ENCODE measurements around the gene PYGL. TPM values are rescaled to one million over a fixed set of nuclear protein-coding genes. Genes with fewer than 3 reads are reported as not detected.
"Not testable (repeated sequence)": the region's sequence is repeated elsewhere in the genome, so short reads cannot be mapped to it uniquely, and the experiment has no call there.

Gene PYGL
- total RNA-seq, 1 donor: 123 TPM

DNA sequence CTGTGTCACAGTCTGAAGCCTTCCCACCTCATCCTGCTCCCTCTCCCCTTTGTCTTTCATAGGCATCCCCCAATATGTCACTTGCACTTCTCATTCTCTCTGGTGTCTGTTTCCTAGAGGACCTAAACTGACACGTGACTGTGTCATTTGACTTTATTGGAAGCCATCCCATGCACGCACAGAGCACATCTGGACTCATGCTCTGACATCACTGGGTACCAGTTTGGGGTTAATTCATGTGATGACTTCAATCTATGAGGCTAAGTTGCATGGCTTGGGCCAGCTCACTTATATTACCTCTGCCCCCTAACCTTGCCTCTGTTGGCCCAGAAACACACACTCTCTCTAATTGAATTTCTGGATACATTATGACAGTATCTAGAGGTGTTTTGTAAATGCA, 21.5 kb downstream of the PYGL start:
- Histone ChIP-seq H3K79me2 (ENCODE audit: insufficient read depth, low read length) (no peaks in the 10 kb centered on the region), H3K4me2 (ENCODE audit: insufficient read depth, low read length) (no peak overlapping the region), H3K4me3 (ENCODE audit: insufficient read depth, low read length) (no peak overlapping the region), H3K27me3 (ENCODE audit: insufficient read depth, low read length) (no peaks in the 10 kb centered on the region), H3K36me3 (ENCODE audit: insufficient read depth, low read length) (peaks cover 64% of the 10 kb centered on the region), H3K4me1 (ENCODE audit: insufficient read depth, low read length) (peaks cover 21% of the 10 kb centered on the region), H3K9me3 (ENCODE audit: low read depth, low read length) (no peaks in the 10 kb centered on the region), H4K20me1 (ENCODE audit: insufficient read depth, low read length) (no peaks in the 10 kb centered on the region), H2AFZ (ENCODE audit: low read length) (no peak overlapping the region), H3K27ac (ENCODE audit: low read depth, low read length) (no peak overlapping the region)
- DNase-seq (ENCODE audit: insufficient read length, low spot score, missing footprints): no peak
- TF ChIP-seq, protein P1, sequence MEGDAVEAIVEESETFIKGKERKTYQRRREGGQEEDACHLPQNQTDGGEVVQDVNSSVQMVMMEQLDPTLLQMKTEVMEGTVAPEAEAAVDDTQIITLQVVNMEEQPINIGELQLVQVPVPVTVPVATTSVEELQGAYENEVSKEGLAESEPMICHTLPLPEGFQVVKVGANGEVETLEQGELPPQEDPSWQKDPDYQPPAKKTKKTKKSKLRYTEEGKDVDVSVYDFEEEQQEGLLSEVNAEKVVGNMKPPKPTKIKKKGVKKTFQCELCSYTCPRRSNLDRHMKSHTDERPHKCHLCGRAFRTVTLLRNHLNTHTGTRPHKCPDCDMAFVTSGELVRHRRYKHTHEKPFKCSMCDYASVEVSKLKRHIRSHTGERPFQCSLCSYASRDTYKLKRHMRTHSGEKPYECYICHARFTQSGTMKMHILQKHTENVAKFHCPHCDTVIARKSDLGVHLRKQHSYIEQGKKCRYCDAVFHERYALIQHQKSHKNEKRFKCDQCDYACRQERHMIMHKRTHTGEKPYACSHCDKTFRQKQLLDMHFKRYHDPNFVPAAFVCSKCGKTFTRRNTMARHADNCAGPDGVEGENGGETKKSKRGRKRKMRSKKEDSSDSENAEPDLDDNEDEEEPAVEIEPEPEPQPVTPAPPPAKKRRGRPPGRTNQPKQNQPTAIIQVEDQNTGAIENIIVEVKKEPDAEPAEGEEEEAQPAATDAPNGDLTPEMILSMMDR (IDR thresholded peaks at IDR 0.05; ENCODE audit: extremely low read depth, low read depth, low read length): no peak

DNA sequence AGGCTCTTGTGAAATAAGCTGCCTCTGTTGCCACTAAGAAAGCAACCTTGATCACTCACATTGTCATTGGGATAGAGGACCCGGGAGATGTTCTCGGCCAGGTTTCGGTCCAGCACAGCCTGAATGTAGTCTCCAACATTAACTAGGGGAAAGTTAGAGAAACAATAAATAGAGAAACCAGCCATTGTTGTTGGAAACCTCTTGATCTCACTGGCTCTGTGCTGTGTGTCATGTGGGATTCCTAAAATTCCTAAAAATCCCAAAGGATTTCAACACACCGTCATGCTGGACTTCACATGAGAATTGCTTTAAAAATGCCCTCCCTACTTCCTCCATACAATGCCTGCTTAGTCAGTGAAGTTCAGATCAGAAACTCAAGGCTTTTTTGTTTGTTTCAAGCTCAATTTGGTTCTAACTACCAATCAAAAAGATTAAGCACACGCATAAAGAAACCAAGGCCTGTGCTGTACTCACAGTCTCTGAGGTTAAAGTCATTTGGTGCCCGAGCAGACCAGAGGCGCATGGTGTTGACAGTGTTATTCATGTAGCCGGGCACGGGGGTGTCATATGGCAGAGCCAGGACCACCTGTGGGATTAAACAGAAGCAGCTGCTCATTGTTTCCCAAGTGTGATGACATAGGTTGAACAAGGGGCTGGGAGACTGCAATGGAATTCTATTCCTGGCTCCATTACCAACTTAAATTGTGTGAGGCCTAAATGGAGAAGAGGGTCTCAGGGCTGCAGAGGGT, 23.6 kb downstream of the PYGL start:
- no peak overlapping the region for H3K4me3 ChIP-seq (ENCODE audit: insufficient read depth, low read length)
- H3K9me3 ChIP-seq (ENCODE audit: low read depth, low read length): no peaks in the 10 kb centered on the region
- H3K4me1 ChIP-seq (ENCODE audit: insufficient read depth, low read length): peaks cover 15% of the 10 kb centered on the region
- peak overlapping the region; percentile 88 for H3K27ac ChIP-seq (ENCODE audit: low read depth, low read length)
- H3K36me3 ChIP-seq (ENCODE audit: insufficient read depth, low read length): peaks cover 80% of the 10 kb centered on the region
- H3K79me2 ChIP-seq (ENCODE audit: insufficient read depth, low read length): no peaks in the 10 kb centered on the region
- no peaks in the 10 kb centered on the region for H4K20me1 ChIP-seq (ENCODE audit: insufficient read depth, low read length)
- H2AFZ ChIP-seq (ENCODE audit: low read length): peak overlapping the region; percentile 59
- H3K4me2 ChIP-seq (ENCODE audit: insufficient read depth, low read length): peak overlapping the region; percentile 13
- TF ChIP-seq, protein P1 (IDR thresholded peaks at IDR 0.05; ENCODE audit: extremely low read depth, low read depth, low read length): no peak
- H3K27me3 ChIP-seq (ENCODE audit: insufficient read depth, low read length): no peaks in the 10 kb centered on the region
- DNase-seq (ENCODE audit: insufficient read length, low spot score, missing footprints): peak; percentile 87

DNA sequence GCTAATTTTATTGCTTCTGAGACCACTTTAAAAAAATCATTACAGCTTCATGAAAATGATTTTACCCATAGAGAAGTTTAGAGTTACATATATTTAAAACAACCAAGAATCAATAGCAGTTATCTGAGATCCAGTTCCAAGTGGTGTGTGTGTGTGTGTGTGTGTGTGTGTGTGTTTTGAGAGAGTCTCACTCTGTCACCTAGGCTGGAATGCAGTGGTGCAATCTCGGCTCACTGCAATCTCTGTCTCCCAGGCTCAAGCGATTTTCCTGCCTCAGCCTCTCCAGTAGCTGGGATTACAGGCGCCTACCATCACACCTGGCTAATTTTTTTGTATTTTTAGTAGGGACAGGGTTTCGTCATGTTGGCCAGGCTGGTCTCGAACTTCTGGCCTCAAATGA, 24.8 kb downstream of the PYGL start:
- H3K4me2 ChIP-seq (ENCODE audit: insufficient read depth, low read length); H3K79me2 ChIP-seq (ENCODE audit: insufficient read depth, low read length); DNase-seq (ENCODE audit: insufficient read length, low spot score, missing footprints); H3K27me3 ChIP-seq (ENCODE audit: insufficient read depth, low read length); H2AFZ ChIP-seq (ENCODE audit: low read length); H3K9me3 ChIP-seq (ENCODE audit: low read depth, low read length); H3K4me3 ChIP-seq (ENCODE audit: insufficient read depth, low read length); H4K20me1 ChIP-seq (ENCODE audit: insufficient read depth, low read length): not testable (repeated sequence)
- H3K27ac ChIP-seq (ENCODE audit: low read depth, low read length): peak overlapping the region; percentile 88
- peaks cover 15% of the 10 kb centered on the region for H3K4me1 ChIP-seq (ENCODE audit: insufficient read depth, low read length)
- peaks cover 81% of the 10 kb centered on the region for H3K36me3 ChIP-seq (ENCODE audit: insufficient read depth, low read length)

DNA sequence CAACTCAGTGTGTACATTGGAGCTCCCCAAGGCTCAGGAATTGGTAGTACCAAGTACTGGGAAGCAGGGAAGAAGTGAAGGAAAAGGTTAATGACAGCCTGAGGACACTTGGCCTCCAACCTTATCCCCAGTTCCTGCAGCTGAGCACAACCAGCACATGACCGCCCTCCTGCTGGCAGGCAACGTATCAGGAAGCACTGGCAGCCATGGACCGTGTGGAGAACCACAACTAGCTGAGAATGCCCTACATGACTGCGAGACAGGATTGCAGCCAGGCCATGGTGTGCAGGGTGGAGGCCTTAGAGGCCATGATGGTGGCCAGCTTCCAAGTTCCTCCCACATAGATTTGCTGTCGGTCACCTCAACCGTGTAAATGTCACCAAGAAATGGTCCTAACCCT, 26.8 kb downstream of the PYGL start:
- H4K20me1 ChIP-seq (ENCODE audit: insufficient read depth, low read length): no peaks in the 10 kb centered on the region
- no peak overlapping the region for H2AFZ ChIP-seq (ENCODE audit: low read length)
- TF ChIP-seq, protein P1 (IDR thresholded peaks at IDR 0.05; ENCODE audit: extremely low read depth, low read depth, low read length): no peak
- H3K4me3 ChIP-seq (ENCODE audit: insufficient read depth, low read length): no peak overlapping the region
- H3K27me3 ChIP-seq (ENCODE audit: insufficient read depth, low read length): no peaks in the 10 kb centered on the region
- no peaks in the 10 kb centered on the region for H3K79me2 ChIP-seq (ENCODE audit: insufficient read depth, low read length)
- no peaks in the 10 kb centered on the region for H3K9me3 ChIP-seq (ENCODE audit: low read depth, low read length)
- H3K27ac ChIP-seq (ENCODE audit: low read depth, low read length): no peak overlapping the region
- H3K4me1 ChIP-seq (ENCODE audit: insufficient read depth, low read length): peaks cover 15% of the 10 kb centered on the region
- peaks cover 74% of the 10 kb centered on the region for H3K36me3 ChIP-seq (ENCODE audit: insufficient read depth, low read length)
- H3K4me2 ChIP-seq (ENCODE audit: insufficient read depth, low read length): no peak overlapping the region
- DNase-seq (ENCODE audit: insufficient read length, low spot score, missing footprints): no peak
